SU-DHL-6 (cell line): ENCODE data around the gene NRXN2.

Source experiments
- H2AFZ ChIP-seq: fragments of 200-600 bp; sonication (generic); 2 replicates; pipeline ENCODE4 v1.6.1; 2014; ENCODE audit warnings: low read depth, mild to moderate bottlenecking, moderate library complexity, mixed read lengths, antibody characterized with exemption, low read length; ENCODE audit not compliant: severe bottlenecking
- H3F3A ChIP-seq: fragments of 200-600 bp; shearing (Covaris generic); 2 replicates; pipeline ENCODE4 v1.6.0; 2016; ENCODE audit warnings: antibody characterized with exemption, mild to moderate bottlenecking; ENCODE audit not compliant: insufficient read depth
- H3K27ac ChIP-seq: fragments of 200-600 bp; sonication (generic); 2 replicates; pipeline ENCODE4 v1.5.1; 2016; ENCODE audit warnings: low read depth, mild to moderate bottlenecking, low read length, moderate library complexity, mixed read lengths
- H3K27me3 ChIP-seq: fragments of 200-600 bp; sonication (generic), shearing (Covaris generic); 2 replicates; pipeline ENCODE4 v1.6.0; 2014; ENCODE audit warnings: mild to moderate bottlenecking, low read length
- H3K36me3 ChIP-seq: fragments of 200-600 bp; sonication (generic); 2 replicates; pipeline ENCODE4 v1.6.1; 2014; ENCODE audit warnings: mild to moderate bottlenecking, low read length, mixed read lengths
- H3K4me2 ChIP-seq: fragments of 300-600, 200-600 bp; shearing (Covaris generic), sonication (generic); 2 replicates; pipeline ENCODE4 v1.6.0; 2014; ENCODE audit warnings: low read length, low read depth, mild to moderate bottlenecking; ENCODE audit not compliant: poor library complexity, severe bottlenecking
- H3K4me3 ChIP-seq: fragments of 200-600 bp; sonication (generic); 2 replicates; pipeline ENCODE4 v1.5.1; 2014; ENCODE audit warnings: antibody characterized with exemption, low read length, mild to moderate bottlenecking, mixed read lengths; ENCODE audit not compliant: insufficient read depth, poor library complexity, severe bottlenecking
- H3K79me2 ChIP-seq: fragments of 200-600 bp; sonication (generic); 2 replicates; pipeline ENCODE4 v1.6.1; 2014; ENCODE audit warnings: mild to moderate bottlenecking, low read length, moderate library complexity; ENCODE audit not compliant: insufficient read depth
- H3K9ac ChIP-seq: fragments of 200-600 bp; sonication (generic); 2 replicates; pipeline ENCODE4 v1.7.0; 2014; ENCODE audit warnings: mild to moderate bottlenecking, low read length
- H3K9me2 ChIP-seq: fragments of 200-600 bp; sonication (generic); replicated peaks from 2 replicates; pipeline ENCODE4 v1.6.1; 2014; ENCODE audit warnings: low read length; ENCODE audit not compliant: insufficient read depth
- H3K9me3 ChIP-seq: fragments of 200-600 bp; sonication (generic); 2 replicates; pipeline ENCODE4 v1.6.1; 2014; ENCODE audit warnings: low read length, mixed read lengths; ENCODE audit not compliant: insufficient read depth
- H4K20me1 ChIP-seq: fragments of 200-600 bp; sonication (generic); 2 replicates; pipeline ENCODE4 v1.6.1; 2014; ENCODE audit warnings: low read depth, mild to moderate bottlenecking, antibody characterized with exemption, low read length, moderate library complexity, mixed read lengths
- EZH2phosphoT487 ChIP-seq: fragments of 200-600 bp; sonication (generic), shearing (Covaris generic); conservative IDR thresholded peaks from 2 replicates; pipeline ENCODE4 v1.6.1; 2018; ENCODE audit warnings: mild to moderate bottlenecking, antibody characterized with exemption, low read length, moderate library complexity, mixed read lengths
- TF ChIP-seq, protein P1 (sequence below): fragments of 200-600 bp; sonication (generic); IDR thresholded peaks from one replicate; pipeline ENCODE4 v1.5.1; 2017; ENCODE audit warnings: antibody characterized with exemption, mild to moderate bottlenecking, low read length, moderate library complexity; ENCODE audit not compliant: insufficient read depth, poor library complexity, severe bottlenecking

NRXN2 gene

GRCh38 chr11:64754919-64755662 is 32.1 kb upstream of the NRXN2 start:
- H3K27me3 ChIP-seq, result no peaks in the 10 kb centered on the region
- no peak overlapping the region for H3K4me3 ChIP-seq
- H3K9ac ChIP-seq, result no peak overlapping the region
- no peaks in the 10 kb centered on the region for H3K9me3 ChIP-seq
- no peak overlapping the region for H3K4me2 ChIP-seq
- H3F3A ChIP-seq, result no peaks in the 10 kb centered on the region
- no peak overlapping the region for H3K27ac ChIP-seq
- no peaks in the 10 kb centered on the region for H3K79me2 ChIP-seq
- H4K20me1 ChIP-seq, result no peaks in the 10 kb centered on the region
- no peaks in the 10 kb centered on the region for H3K9me2 ChIP-seq
- no peaks in the 10 kb centered on the region for H3K36me3 ChIP-seq
- TF ChIP-seq, protein P1, sequence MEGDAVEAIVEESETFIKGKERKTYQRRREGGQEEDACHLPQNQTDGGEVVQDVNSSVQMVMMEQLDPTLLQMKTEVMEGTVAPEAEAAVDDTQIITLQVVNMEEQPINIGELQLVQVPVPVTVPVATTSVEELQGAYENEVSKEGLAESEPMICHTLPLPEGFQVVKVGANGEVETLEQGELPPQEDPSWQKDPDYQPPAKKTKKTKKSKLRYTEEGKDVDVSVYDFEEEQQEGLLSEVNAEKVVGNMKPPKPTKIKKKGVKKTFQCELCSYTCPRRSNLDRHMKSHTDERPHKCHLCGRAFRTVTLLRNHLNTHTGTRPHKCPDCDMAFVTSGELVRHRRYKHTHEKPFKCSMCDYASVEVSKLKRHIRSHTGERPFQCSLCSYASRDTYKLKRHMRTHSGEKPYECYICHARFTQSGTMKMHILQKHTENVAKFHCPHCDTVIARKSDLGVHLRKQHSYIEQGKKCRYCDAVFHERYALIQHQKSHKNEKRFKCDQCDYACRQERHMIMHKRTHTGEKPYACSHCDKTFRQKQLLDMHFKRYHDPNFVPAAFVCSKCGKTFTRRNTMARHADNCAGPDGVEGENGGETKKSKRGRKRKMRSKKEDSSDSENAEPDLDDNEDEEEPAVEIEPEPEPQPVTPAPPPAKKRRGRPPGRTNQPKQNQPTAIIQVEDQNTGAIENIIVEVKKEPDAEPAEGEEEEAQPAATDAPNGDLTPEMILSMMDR, result no peak
- TF ChIP-seq EZH2phosphoT487, result no peak
- no peak overlapping the region for H2AFZ ChIP-seq

DNA sequence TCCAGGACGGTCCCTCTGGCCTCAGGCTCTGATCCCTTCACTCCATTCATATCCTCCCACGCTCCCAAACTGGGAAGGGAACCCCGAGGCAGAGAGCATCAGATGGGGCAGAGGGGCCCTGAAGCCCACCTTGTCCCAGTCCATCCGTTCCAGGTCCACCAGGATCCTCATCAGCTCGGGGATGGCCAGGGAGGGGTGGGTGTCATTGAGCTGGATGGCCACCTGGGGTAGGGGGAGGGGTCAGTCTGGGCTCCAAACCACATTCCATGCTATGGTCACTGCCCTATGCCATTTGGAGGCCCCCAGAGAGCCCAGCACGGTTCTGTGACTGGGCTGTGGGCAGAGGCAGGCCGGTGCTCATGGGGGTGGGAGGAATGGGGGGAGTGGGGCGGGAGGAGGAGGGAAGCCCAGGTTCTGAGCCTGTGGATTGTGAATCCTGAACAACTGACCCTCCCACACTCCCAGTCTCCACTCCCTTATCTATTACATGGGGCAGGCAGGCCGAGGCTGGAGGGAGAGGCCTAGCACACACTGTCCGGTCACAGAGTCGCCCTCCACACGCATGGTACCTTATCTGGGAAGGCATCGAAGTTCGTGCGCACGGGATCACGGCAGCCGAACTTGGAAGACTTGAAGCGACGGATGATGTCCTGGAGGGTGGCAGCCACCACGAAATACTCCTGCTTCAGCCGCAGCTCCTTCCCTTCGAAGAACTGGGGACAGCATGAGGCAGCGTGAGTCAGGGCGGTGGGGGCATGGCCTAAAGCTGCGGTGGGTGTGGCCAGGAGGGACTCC is 31.3 kb upstream of the NRXN2 start:
- no peaks in the 10 kb centered on the region for H3K79me2 ChIP-seq
- H2AFZ ChIP-seq, result no peak overlapping the region
- TF ChIP-seq, protein P1, result no peak
- TF ChIP-seq EZH2phosphoT487, result no peak
- no peaks in the 10 kb centered on the region for H3K9me2 ChIP-seq
- H3K9me3 ChIP-seq, result no peaks in the 10 kb centered on the region
- no peak overlapping the region for H3K4me3 ChIP-seq
- H3K9ac ChIP-seq, result no peak overlapping the region
- H3K27ac ChIP-seq, result no peak overlapping the region
- H4K20me1 ChIP-seq, result no peaks in the 10 kb centered on the region
- no peaks in the 10 kb centered on the region for H3K36me3 ChIP-seq
- no peaks in the 10 kb centered on the region for H3F3A ChIP-seq
- no peaks in the 10 kb centered on the region for H3K27me3 ChIP-seq
- no peak overlapping the region for H3K4me2 ChIP-seq

GRCh38 chr11:64753380-64754123 is 30.6 kb upstream of the NRXN2 start:
- Histone ChIP-seq H2AFZ (no peak overlapping the region), H3K4me3 (no peak overlapping the region), H3K27me3 (no peaks in the 10 kb centered on the region), H3K79me2 (no peaks in the 10 kb centered on the region), H4K20me1 (no peaks in the 10 kb centered on the region), H3K4me2 (no peak overlapping the region), H3K9ac (no peak overlapping the region), H3K27ac (no peak overlapping the region), H3K9me2 (no peaks in the 10 kb centered on the region), H3K9me3 (no peaks in the 10 kb centered on the region), H3F3A (no peaks in the 10 kb centered on the region), H3K36me3 (no peaks in the 10 kb centered on the region)
- TF ChIP-seq, protein P1, result no peak
- TF ChIP-seq EZH2phosphoT487, result no peak
